PC-9 (cell line): ENCODE measurements around the gene LRRC27. TPM values are rescaled to one million over a fixed set of nuclear protein-coding genes. Genes with fewer than 3 reads are reported as not detected.

ENCODE experiments used
- BruUV-seq: library from RNA; stranded (reverse); fragments of 400-500 nt; replicated peaks from 2 replicates; lab custom pipeline; 2021; lab: Mats Ljungman, UMichigan
- CTCF ChIA-PET: fragments of 300-600 bp; sonication (Branson Sonifier 250); formaldehyde crosslinking; loops from one replicate; lab custom pipeline; 2022; ENCODE audit warnings: antibody characterized with exemption; lab: Charles Lee
- POLR2A ChIA-PET: fragments of 300-600 bp; sonication (Branson Sonifier 250); formaldehyde crosslinking; loops from one replicate; lab custom pipeline; 2022; ENCODE audit warnings: antibody characterized with exemption; ENCODE audit not compliant: unreplicated experiment; lab: Charles Lee
- DNase-seq, 2 experiments: peaks; one replicate each; pipeline versions ENCODE4 v3.0.0 to v3.0.0-alpha.2; 2015 to 2022; ENCODE audit warnings: mixed read lengths in 1 of 2
- H2AFZ ChIP-seq: fragments of 200-600 bp; sonication (generic); 2 replicates; pipeline ENCODE4 v1.8.1; 2017; ENCODE audit warnings: antibody characterized with exemption
- H3F3A ChIP-seq: fragments of 200-600 bp; sonication (generic); 2 replicates; pipeline ENCODE4 v1.8.1; 2017; ENCODE audit warnings: antibody characterized with exemption, mild to moderate bottlenecking, low read depth; ENCODE audit not compliant: insufficient read depth
- H3K27ac ChIP-seq: fragments of 200-600 bp; sonication (generic); 2 replicates; pipeline ENCODE4 v1.6.1; 2016; ENCODE audit warnings: mixed run types
- H3K27me3 ChIP-seq: fragments of 200-600 bp; sonication (generic); 2 replicates; pipeline ENCODE4 v1.6.1; 2016; ENCODE audit warnings: low read depth, mixed run types; ENCODE audit not compliant: insufficient read depth
- H3K36me3 ChIP-seq: fragments of 200-600 bp; sonication (generic); 2 replicates; pipeline ENCODE4 v1.6.1; 2016; ENCODE audit warnings: low read depth, mixed run types
- H3K4me1 ChIP-seq: fragments of 200-600 bp; sonication (generic); replicated peaks from 2 replicates; pipeline ENCODE4 v1.6.1; 2016; ENCODE audit warnings: mixed run types; ENCODE audit not compliant: insufficient read depth
- H3K4me2 ChIP-seq: fragments of 200-600 bp; sonication (generic); 2 replicates; pipeline ENCODE4 v1.6.1; 2017; ENCODE audit warnings: mixed run types
- H3K4me3 ChIP-seq: fragments of 200-600 bp; sonication (generic); 2 replicates; pipeline ENCODE4 v1.6.1; 2016; ENCODE audit warnings: mixed run types
- H3K79me2 ChIP-seq: fragments of 200-600 bp; sonication (generic); 2 replicates; pipeline ENCODE4 v1.6.1; 2017; ENCODE audit warnings: low read depth, mixed run types
- H3K9me2 ChIP-seq: fragments of 200-600 bp; sonication (generic); 2 replicates; pipeline ENCODE4 v1.8.1; 2017; ENCODE audit warnings: mild to moderate bottlenecking; ENCODE audit not compliant: insufficient read depth
- H3K9me3 ChIP-seq: fragments of 200-600 bp; sonication (generic); 2 replicates; pipeline ENCODE4 v1.8.1; 2016; ENCODE audit warnings: low read depth; ENCODE audit not compliant: insufficient read depth
- H4K20me1 ChIP-seq: fragments of 200-600 bp; sonication (generic); 2 replicates; pipeline ENCODE4 v1.8.1; 2017; ENCODE audit not compliant: insufficient read depth
- CTCF ChIP-seq: fragments of 200-600 bp; sonication (generic); conservative IDR thresholded peaks from 2 replicates; pipeline ENCODE4 v1.6.1; 2017; ENCODE audit warnings: mixed run types, antibody characterized with exemption, mild to moderate bottlenecking, moderate library complexity
- EZH2 ChIP-seq: fragments of 200-600 bp; sonication (generic); IDR thresholded peaks from 2 replicates; pipeline ENCODE4 v1.8.0; 2017; ENCODE audit warnings: antibody characterized with exemption, low read depth
- intact Hi-C: fragments of 100-400 bp; cut with micrococcal nuclease; formaldehyde crosslinking; loops from one replicate; pipeline ENCODE4 v1.10.0; 2022; ENCODE audit not compliant: unreplicated experiment
- total RNA-seq: library from RNA; stranded (reverse); gene quantifications from 2 replicates; pipeline ENCODE4 v1.2.3, GENCODE V29; 2021

The LRRC27 gene
- total RNA-seq, 1 experiment from 2014 or later = 10.0 TPM

- no peaks in the 10 kb centered on the region for H3K27me3 ChIP-seq
- ChIA-PET POLR2A (interaction anchor here (0.6 kb wide), 1 partner anchor 474 kb away, joined by 8 read pairs; no protein-coding TSS in a partner anchor), CTCF (interaction anchor here (0.6 kb wide), 1 partner anchor 45 kb away, joined by 3 read pairs; no protein-coding TSS in a partner anchor)
- no peak overlapping the region for H3K4me3 ChIP-seq
- no peak overlapping the region for H3K27ac ChIP-seq
- TF ChIP-seq EZH2 (no peak), CTCF (no peak)
- H3K4me1 ChIP-seq = no peaks in the 10 kb centered on the region
- intact Hi-C loops = no loop called here
- no peaks in the 10 kb centered on the region for H3K79me2 ChIP-seq
- H3K4me2 ChIP-seq = no peak overlapping the region
- no peak overlapping the region for H2AFZ ChIP-seq
- no peaks in the 10 kb centered on the region for H3F3A ChIP-seq
- BruUV-seq = no TSS peak
- H3K36me3 ChIP-seq = no peaks in the 10 kb centered on the region
- H3K9me3 ChIP-seq = no peaks in the 10 kb centered on the region
- H4K20me1 ChIP-seq = no peaks in the 10 kb centered on the region
- H3K9me2 ChIP-seq = no peaks in the 10 kb centered on the region
- DNase-seq = no peak
Observed at GRCh38 chr10:132299371-132300336, 32.3 kb upstream of the LRRC27 start.

DNA sequence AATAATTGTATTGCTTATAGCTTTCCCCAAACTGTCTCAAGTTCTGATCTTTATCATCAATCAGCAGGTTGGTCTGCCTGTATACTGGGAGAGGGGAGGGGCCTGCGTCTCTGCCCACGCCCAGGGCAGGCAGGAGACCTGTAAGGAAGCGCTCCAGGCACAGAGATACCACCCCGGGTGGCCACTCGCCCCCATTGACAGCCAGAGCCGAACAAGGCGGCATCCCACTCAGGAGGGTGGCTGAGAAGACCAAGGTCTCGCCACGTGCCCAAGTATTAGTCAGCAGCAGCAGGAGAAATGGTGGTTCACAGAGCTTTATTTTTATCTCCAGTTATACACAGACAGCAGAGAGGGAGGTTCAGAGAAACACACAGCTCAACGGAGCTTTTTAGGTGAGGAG lies 31.4 kb upstream of the LRRC27 start:
- DNase-seq = no peak

More for the DNA sequence above, 31.4 kb upstream of the LRRC27 start:
- no TSS peak for BruUV-seq
- H3K9me2 ChIP-seq = no peaks in the 10 kb centered on the region
- no peak overlapping the region for H2AFZ ChIP-seq
- no peaks in the 10 kb centered on the region for H3F3A ChIP-seq
- ChIA-PET POLR2A (no interaction called here), CTCF (no interaction called here)
- H3K4me3 ChIP-seq = no peak overlapping the region
- H3K79me2 ChIP-seq = no peaks in the 10 kb centered on the region
- TF ChIP-seq CTCF (no peak), EZH2 (no peak)
- H3K36me3 ChIP-seq = no peaks in the 10 kb centered on the region
- H3K4me2 ChIP-seq = no peak overlapping the region
- intact Hi-C loops = no loop called here
- H4K20me1 ChIP-seq = no peaks in the 10 kb centered on the region
- H3K9me3 ChIP-seq = no peaks in the 10 kb centered on the region
- no peaks in the 10 kb centered on the region for H3K4me1 ChIP-seq
- no peaks in the 10 kb centered on the region for H3K27me3 ChIP-seq
- H3K27ac ChIP-seq = no peak overlapping the region
